ENCODE data around the gene SLC6A9. TPM values are rescaled to one million over a fixed set of nuclear protein-coding genes. Genes with fewer than 3 reads are reported as not detected.

The SLC6A9 gene
- total RNA-seq, 1 experiment from 2014 or later = 9.2 TPM

DNA sequence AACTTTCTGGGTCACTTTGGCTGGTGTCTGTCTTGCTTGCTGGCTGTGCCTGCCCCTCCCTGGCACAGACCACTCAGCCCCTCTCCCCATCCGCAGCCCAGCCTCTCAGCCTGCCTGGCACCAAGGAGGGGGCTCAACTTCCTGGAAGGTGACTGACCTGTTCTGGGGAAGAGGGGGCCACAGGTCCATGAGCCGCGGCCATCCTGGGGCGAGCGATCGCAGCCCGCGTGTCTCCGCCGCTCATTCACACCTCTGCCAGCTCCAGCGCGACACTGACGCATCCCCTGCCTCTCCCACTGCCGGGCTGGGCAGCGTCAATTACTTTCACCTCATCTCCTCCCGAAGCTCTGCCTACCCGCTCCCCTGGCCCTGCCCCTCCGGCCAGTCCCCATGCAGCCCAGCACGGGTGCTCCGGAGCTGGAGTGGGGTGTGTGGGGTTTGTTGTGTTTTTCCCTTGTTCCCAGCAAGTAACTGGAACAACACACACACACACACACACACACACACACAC lies 14.3 kb downstream of the SLC6A9 start:
- BruUV-seq (replicated peaks) = no TSS peak
- in situ Hi-C loops (cut with HindIII; ENCODE audit: low pct_unique_long_range_greater_than_20kb, low sequenced_read_pairs) (no loop called here), intact Hi-C loops (cut with micrococcal nuclease; ENCODE audit: unreplicated experiment) (no loop called here)
- Histone ChIP-seq H3K27ac (ENCODE audit: low read length) (no peak overlapping the region), H3K4me1 (ENCODE audit: control insufficient read depth, insufficient read depth, low read length) (no peaks in the 10 kb centered on the region), H3K4me3 (ENCODE audit: low read depth in 2 of 2, low read length in 2 of 2) (no peak overlapping the region), H3K27me3 (ENCODE audit: control insufficient read depth, insufficient read depth, low read length) (no peaks in the 10 kb centered on the region), H3K9me3 (ENCODE audit: control insufficient read depth, insufficient read depth, low read depth, low read length) (no peaks in the 10 kb centered on the region), H3K36me3 (ENCODE audit: control insufficient read depth, insufficient read depth, low read length) (no peaks in the 10 kb centered on the region)
- ATAC-seq (no peak), DNase-seq (ENCODE audit: low read depth, low spot score) (no peak)
- POLR2A ChIA-PET = no interaction called here
- CTCF ChIA-PET = interaction anchor here (0.6 kb wide), 1 partner anchor 29 kb away, joined by 15 read pairs; no protein-coding TSS in a partner anchor
- no peak for TF ChIP-seq TCF7L2 (IDR thresholded peaks at IDR 0.05; ENCODE audit: low read depth, low read length)
- TF ChIP-seq, protein P1, sequence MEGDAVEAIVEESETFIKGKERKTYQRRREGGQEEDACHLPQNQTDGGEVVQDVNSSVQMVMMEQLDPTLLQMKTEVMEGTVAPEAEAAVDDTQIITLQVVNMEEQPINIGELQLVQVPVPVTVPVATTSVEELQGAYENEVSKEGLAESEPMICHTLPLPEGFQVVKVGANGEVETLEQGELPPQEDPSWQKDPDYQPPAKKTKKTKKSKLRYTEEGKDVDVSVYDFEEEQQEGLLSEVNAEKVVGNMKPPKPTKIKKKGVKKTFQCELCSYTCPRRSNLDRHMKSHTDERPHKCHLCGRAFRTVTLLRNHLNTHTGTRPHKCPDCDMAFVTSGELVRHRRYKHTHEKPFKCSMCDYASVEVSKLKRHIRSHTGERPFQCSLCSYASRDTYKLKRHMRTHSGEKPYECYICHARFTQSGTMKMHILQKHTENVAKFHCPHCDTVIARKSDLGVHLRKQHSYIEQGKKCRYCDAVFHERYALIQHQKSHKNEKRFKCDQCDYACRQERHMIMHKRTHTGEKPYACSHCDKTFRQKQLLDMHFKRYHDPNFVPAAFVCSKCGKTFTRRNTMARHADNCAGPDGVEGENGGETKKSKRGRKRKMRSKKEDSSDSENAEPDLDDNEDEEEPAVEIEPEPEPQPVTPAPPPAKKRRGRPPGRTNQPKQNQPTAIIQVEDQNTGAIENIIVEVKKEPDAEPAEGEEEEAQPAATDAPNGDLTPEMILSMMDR (IDR thresholded peaks at IDR 0.05) = no peak
- TF ChIP-seq POLR2AphosphoS5 (IDR thresholded peaks at IDR 0.05; ENCODE audit: low read depth, low read length) = no peak
- TF ChIP-seq SIN3A (IDR thresholded peaks at IDR 0.05; ENCODE audit: borderline replicate concordance, insufficient read depth, low read depth, low read length) = no peak

DNA sequence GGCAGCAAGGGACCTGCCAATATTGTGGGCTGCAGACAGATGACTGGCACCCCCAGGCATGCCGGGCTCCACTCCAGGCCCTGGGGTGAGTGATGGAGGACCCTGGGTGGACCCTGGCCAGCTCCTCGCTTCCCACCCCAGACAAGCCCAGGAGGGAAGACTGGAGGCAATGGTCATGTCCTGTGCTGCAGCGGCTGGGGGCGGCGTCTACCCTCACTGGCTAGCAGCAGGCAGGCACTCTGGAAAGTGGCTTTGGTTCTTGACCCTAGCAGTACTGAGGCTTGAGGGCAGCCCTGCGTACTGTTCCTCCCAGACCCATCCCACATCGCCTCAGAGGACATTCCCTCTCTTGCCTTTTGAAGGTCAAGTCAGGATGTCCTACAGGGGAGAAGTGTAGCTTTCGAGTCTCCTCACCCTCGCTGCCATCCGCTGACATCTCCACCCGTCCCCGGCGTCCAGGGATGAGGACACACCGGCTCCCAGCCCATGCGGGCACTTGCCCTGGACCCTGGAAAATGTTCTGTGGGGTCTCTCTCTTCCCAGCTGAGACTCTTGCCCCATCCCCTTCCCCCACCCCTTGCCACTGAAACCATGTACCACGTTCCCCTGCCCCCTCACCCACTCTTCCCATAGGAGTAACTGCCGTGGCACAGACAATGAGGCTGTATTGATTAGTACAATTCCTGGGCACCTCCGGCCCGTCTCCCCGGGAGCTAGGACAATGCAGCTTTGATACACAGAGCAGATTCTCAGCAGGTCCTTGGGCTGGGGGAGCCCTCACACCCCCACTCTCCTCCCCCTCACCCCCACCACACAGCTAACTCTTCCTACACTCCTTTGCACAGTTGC lies 15.0 kb downstream of the SLC6A9 start:
- no TSS peak for BruUV-seq (replicated peaks)
- no peak for DNase-seq (ENCODE audit: low read depth, low spot score)
- in situ Hi-C loops (cut with HindIII; ENCODE audit: low pct_unique_long_range_greater_than_20kb, low sequenced_read_pairs) (no loop called here), intact Hi-C loops (cut with micrococcal nuclease; ENCODE audit: unreplicated experiment) (no loop called here)
- H3K36me3 ChIP-seq (ENCODE audit: control insufficient read depth, insufficient read depth, low read length) = no peaks in the 10 kb centered on the region
- no peak overlapping the region for H3K27ac ChIP-seq (ENCODE audit: low read length)
- no peak overlapping the region for H3K4me3 ChIP-seq (ENCODE audit: low read depth in 2 of 2, low read length in 2 of 2)
- no peak; the same call in 1 of the 2 replicates for ATAC-seq
- H3K9me3 ChIP-seq (ENCODE audit: control insufficient read depth, insufficient read depth, low read depth, low read length) = no peaks in the 10 kb centered on the region
- ChIA-PET POLR2A (no interaction called here), CTCF (interaction anchor here (0.6 kb wide), 1 partner anchor 28 kb away, joined by 15 read pairs; no protein-coding TSS in a partner anchor)
- H3K4me1 ChIP-seq (ENCODE audit: control insufficient read depth, insufficient read depth, low read length) = no peaks in the 10 kb centered on the region
- TF ChIP-seq TCF7L2 (IDR thresholded peaks at IDR 0.05; ENCODE audit: low read depth, low read length) = no peak
- no peak for TF ChIP-seq SIN3A (IDR thresholded peaks at IDR 0.05; ENCODE audit: borderline replicate concordance, insufficient read depth, low read depth, low read length)
- no peak for TF ChIP-seq POLR2AphosphoS5 (IDR thresholded peaks at IDR 0.05; ENCODE audit: low read depth, low read length)
- TF ChIP-seq, protein P2, sequence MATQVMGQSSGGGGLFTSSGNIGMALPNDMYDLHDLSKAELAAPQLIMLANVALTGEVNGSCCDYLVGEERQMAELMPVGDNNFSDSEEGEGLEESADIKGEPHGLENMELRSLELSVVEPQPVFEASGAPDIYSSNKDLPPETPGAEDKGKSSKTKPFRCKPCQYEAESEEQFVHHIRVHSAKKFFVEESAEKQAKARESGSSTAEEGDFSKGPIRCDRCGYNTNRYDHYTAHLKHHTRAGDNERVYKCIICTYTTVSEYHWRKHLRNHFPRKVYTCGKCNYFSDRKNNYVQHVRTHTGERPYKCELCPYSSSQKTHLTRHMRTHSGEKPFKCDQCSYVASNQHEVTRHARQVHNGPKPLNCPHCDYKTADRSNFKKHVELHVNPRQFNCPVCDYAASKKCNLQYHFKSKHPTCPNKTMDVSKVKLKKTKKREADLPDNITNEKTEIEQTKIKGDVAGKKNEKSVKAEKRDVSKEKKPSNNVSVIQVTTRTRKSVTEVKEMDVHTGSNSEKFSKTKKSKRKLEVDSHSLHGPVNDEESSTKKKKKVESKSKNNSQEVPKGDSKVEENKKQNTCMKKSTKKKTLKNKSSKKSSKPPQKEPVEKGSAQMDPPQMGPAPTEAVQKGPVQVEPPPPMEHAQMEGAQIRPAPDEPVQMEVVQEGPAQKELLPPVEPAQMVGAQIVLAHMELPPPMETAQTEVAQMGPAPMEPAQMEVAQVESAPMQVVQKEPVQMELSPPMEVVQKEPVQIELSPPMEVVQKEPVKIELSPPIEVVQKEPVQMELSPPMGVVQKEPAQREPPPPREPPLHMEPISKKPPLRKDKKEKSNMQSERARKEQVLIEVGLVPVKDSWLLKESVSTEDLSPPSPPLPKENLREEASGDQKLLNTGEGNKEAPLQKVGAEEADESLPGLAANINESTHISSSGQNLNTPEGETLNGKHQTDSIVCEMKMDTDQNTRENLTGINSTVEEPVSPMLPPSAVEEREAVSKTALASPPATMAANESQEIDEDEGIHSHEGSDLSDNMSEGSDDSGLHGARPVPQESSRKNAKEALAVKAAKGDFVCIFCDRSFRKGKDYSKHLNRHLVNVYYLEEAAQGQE (IDR thresholded peaks at IDR 0.05; ENCODE audit: insufficient read depth in 1 of 2, low read depth in 2 of 2, low read length in 1 of 2) = no peak
- TF ChIP-seq, protein P1 (IDR thresholded peaks at IDR 0.05) = no peak
- no peaks in the 10 kb centered on the region for H3K27me3 ChIP-seq (ENCODE audit: control insufficient read depth, insufficient read depth, low read length)

Measured in Panc1 (cell line).